Measurements from ENCODE around the gene BTAF1. TPM values are rescaled to one million over a fixed set of nuclear protein-coding genes. Genes with fewer than 3 reads are reported as not detected.
A peak's percentile ranks its signal among the peaks of the same experiment; 100 is the strongest.

BTAF1 gene
- total and polyA plus RNA-seq, 2 experiments from 2014 or later, result 30.4 to 55.7 TPM

DNA sequence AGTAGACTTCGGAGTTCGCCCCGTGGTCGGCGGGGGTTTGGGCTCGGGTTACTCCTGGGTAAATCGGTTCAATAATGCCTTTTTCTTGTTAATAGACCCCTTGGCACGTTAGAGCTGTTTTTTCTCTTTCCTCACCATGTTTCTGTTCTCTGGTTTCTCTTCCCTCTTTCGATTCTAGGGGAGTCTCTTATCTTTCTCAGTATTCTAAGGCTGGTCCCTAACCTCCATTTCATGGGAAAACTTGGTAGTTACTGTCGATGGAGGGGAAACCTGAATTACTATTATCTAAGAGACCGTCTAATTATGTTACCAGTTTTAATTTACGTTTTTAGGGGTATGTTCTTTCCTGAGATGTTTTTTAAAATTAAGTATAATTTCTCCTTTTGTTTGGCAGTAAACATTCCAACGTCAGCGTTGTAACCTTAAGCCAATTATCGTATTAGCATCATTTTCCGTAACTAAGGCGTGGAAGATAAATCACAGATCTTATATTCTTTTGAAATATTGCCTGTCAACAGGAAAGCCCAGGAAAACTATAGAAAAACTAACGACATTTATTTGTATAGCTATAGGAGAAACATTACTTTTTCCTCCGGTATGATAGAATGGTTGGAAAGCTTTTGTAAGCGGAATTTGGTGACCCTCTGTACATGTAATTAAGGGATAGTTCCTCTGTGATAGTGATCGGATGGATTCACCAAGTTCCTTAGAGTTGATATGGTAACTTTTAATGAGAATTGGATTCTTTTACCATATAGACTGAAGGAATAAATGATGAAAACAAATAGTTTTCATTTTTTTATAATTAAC, 847 bp downstream of the BTAF1 start:
- DNase-seq (ENCODE audit: low spot score) (peak; percentile 62), ATAC-seq (no peak; the same call in 2 of the 3 replicates)
- Histone ChIP-seq H3K27me3 (ENCODE audit: insufficient read depth) (no peaks in the 10 kb centered on the region), H4K20me1 (replicated peaks; ENCODE audit: insufficient read depth) (peaks cover 37% of the 10 kb centered on the region), H3K4me3 (peak overlapping the region; percentile 78), H3K79me2 (replicated peaks; ENCODE audit: insufficient read depth) (peaks cover 55% of the 10 kb centered on the region), H2AFZ (peak overlapping the region; percentile 35; the same call in 1 of the 2 replicates), H3K9me2 (ENCODE audit: insufficient read depth) (no peaks in the 10 kb centered on the region), H3K4me1 (ENCODE audit: insufficient read depth) (peaks cover 7% of the 10 kb centered on the region; the same call in 1 of the 2 replicates), H3K4me2 (peak overlapping the region; percentile 84), H3F3A (replicated peaks; ENCODE audit: low read depth) (0 out of 2 replicates have a peak, but pooled peaks cover 5% of the 10 kb centered on the region), H3K36me3 (ENCODE audit: insufficient read depth) (no peaks in the 10 kb centered on the region), H3K27ac (ENCODE audit: low read depth) (peak overlapping the region; percentile 85)
- H3K27ac Mint-ChIP-seq, result peak overlapping the region; percentile 92
- peaks cover 13% of the 10 kb centered on the region; the same call in 2 of the 3 replicates for H3K36me3 Mint-ChIP-seq (ENCODE audit: low read depth)
- H3K4me3 Mint-ChIP-seq, result peak overlapping the region; percentile 94
- TF ChIP-seq, protein P1, sequence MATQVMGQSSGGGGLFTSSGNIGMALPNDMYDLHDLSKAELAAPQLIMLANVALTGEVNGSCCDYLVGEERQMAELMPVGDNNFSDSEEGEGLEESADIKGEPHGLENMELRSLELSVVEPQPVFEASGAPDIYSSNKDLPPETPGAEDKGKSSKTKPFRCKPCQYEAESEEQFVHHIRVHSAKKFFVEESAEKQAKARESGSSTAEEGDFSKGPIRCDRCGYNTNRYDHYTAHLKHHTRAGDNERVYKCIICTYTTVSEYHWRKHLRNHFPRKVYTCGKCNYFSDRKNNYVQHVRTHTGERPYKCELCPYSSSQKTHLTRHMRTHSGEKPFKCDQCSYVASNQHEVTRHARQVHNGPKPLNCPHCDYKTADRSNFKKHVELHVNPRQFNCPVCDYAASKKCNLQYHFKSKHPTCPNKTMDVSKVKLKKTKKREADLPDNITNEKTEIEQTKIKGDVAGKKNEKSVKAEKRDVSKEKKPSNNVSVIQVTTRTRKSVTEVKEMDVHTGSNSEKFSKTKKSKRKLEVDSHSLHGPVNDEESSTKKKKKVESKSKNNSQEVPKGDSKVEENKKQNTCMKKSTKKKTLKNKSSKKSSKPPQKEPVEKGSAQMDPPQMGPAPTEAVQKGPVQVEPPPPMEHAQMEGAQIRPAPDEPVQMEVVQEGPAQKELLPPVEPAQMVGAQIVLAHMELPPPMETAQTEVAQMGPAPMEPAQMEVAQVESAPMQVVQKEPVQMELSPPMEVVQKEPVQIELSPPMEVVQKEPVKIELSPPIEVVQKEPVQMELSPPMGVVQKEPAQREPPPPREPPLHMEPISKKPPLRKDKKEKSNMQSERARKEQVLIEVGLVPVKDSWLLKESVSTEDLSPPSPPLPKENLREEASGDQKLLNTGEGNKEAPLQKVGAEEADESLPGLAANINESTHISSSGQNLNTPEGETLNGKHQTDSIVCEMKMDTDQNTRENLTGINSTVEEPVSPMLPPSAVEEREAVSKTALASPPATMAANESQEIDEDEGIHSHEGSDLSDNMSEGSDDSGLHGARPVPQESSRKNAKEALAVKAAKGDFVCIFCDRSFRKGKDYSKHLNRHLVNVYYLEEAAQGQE (IDR thresholded peaks at IDR 0.05; ENCODE audit: unreplicated experiment), result no peak
- TF ChIP-seq, protein P2, sequence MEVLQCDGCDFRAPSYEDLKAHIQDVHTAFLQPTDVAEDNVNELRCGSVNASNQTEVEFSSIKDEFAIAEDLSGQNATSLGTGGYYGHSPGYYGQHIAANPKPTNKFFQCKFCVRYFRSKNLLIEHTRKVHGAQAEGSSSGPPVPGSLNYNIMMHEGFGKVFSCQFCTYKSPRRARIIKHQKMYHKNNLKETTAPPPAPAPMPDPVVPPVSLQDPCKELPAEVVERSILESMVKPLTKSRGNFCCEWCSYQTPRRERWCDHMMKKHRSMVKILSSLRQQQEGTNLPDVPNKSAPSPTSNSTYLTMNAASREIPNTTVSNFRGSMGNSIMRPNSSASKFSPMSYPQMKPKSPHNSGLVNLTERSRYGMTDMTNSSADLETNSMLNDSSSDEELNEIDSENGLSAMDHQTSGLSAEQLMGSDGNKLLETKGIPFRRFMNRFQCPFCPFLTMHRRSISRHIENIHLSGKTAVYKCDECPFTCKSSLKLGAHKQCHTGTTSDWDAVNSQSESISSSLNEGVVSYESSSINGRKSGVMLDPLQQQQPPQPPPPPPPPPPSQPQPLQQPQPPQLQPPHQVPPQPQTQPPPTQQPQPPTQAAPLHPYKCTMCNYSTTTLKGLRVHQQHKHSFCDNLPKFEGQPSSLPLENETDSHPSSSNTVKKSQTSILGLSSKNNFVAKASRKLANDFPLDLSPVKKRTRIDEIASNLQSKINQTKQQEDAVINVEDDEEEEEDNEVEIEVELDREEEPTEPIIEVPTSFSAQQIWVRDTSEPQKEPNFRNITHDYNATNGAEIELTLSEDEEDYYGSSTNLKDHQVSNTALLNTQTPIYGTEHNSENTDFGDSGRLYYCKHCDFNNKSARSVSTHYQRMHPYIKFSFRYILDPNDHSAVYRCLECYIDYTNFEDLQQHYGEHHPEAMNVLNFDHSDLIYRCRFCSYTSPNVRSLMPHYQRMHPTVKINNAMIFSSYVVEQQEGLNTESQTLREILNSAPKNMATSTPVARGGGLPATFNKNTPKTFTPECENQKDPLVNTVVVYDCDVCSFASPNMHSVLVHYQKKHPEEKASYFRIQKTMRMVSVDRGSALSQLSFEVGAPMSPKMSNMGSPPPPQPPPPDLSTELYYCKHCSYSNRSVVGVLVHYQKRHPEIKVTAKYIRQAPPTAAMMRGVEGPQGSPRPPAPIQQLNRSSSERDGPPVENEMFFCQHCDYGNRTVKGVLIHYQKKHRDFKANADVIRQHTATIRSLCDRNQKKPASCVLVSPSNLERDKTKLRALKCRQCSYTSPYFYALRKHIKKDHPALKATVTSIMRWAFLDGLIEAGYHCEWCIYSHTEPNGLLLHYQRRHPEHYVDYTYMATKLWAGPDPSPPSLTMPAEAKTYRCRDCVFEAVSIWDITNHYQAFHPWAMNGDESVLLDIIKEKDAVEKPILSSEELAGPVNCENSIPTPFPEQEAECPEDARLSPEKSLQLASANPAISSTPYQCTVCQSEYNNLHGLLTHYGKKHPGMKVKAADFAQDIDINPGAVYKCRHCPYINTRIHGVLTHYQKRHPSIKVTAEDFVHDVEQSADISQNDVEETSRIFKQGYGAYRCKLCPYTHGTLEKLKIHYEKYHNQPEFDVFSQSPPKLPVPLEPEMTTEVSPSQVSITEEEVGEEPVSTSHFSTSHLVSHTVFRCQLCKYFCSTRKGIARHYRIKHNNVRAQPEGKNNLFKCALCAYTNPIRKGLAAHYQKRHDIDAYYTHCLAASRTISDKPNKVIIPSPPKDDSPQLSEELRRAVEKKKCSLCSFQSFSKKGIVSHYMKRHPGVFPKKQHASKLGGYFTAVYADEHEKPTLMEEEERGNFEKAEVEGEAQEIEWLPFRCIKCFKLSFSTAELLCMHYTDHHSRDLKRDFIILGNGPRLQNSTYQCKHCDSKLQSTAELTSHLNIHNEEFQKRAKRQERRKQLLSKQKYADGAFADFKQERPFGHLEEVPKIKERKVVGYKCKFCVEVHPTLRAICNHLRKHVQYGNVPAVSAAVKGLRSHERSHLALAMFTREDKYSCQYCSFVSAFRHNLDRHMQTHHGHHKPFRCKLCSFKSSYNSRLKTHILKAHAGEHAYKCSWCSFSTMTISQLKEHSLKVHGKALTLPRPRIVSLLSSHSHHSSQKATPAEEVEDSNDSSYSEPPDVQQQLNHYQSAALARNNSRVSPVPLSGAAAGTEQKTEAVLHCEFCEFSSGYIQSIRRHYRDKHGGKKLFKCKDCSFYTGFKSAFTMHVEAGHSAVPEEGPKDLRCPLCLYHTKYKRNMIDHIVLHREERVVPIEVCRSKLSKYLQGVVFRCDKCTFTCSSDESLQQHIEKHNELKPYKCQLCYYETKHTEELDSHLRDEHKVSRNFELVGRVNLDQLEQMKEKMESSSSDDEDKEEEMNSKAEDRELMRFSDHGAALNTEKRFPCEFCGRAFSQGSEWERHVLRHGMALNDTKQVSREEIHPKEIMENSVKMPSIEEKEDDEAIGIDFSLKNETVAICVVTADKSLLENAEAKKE (CRISPR knock-in tag; IDR thresholded peaks at IDR 0.05), result no peak
- TF ChIP-seq CREB1 (CRISPR knock-in tag; IDR thresholded peaks at IDR 0.05; ENCODE audit: low read depth) (no peak), JUNB (IDR thresholded peaks at IDR 0.05; ENCODE audit: unreplicated experiment) (no peak), EZH2phosphoT487 (IDR thresholded peaks at IDR 0.05; ENCODE audit: unreplicated experiment) (no peak), ZNF331 (CRISPR knock-in tag; IDR thresholded peaks at IDR 0.05; ENCODE audit: low read depth) (no peak), STAT1 (IDR thresholded peaks at IDR 0.05; ENCODE audit: unreplicated experiment) (no peak), NANOG (IDR thresholded peaks at IDR 0.05; ENCODE audit: borderline replicate concordance) (no peak), ZNF114 (CRISPR knock-in tag; IDR thresholded peaks at IDR 0.05) (no peak), POLR2AphosphoS5 (IDR thresholded peaks at IDR 0.05; ENCODE audit: low read depth) (no peak), EZH2 (IDR thresholded peaks at IDR 0.05; ENCODE audit: low read depth, unreplicated experiment) (no peak)
- TF ChIP-seq, protein P3, sequence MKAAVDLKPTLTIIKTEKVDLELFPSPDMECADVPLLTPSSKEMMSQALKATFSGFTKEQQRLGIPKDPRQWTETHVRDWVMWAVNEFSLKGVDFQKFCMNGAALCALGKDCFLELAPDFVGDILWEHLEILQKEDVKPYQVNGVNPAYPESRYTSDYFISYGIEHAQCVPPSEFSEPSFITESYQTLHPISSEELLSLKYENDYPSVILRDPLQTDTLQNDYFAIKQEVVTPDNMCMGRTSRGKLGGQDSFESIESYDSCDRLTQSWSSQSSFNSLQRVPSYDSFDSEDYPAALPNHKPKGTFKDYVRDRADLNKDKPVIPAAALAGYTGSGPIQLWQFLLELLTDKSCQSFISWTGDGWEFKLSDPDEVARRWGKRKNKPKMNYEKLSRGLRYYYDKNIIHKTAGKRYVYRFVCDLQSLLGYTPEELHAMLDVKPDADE (IDR thresholded peaks at IDR 0.05), result no peak
- TF ChIP-seq, protein P4, sequence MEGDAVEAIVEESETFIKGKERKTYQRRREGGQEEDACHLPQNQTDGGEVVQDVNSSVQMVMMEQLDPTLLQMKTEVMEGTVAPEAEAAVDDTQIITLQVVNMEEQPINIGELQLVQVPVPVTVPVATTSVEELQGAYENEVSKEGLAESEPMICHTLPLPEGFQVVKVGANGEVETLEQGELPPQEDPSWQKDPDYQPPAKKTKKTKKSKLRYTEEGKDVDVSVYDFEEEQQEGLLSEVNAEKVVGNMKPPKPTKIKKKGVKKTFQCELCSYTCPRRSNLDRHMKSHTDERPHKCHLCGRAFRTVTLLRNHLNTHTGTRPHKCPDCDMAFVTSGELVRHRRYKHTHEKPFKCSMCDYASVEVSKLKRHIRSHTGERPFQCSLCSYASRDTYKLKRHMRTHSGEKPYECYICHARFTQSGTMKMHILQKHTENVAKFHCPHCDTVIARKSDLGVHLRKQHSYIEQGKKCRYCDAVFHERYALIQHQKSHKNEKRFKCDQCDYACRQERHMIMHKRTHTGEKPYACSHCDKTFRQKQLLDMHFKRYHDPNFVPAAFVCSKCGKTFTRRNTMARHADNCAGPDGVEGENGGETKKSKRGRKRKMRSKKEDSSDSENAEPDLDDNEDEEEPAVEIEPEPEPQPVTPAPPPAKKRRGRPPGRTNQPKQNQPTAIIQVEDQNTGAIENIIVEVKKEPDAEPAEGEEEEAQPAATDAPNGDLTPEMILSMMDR (conservative IDR thresholded peaks at IDR 0.05; ENCODE audit: low read depth in 2 of 2), result no peak
- peaks cover 4% of the 10 kb centered on the region; the same call in 2 of the 3 replicates for H3K9me3 Mint-ChIP-seq
- peaks cover 10% of the 10 kb centered on the region for H3K27me3 Mint-ChIP-seq (ENCODE audit: insufficient read depth, low read depth, poor library complexity)
- H3K4me1 Mint-ChIP-seq, result peaks cover 23% of the 10 kb centered on the region

All from GM23338 (cell line).